NOMO-1 treated with dmso at 0.1 percent for 144 hours (cell line): Measurements from ENCODE around the gene CDC5L.
"Not testable (repeated sequence)": the region's sequence is repeated elsewhere in the genome, so short reads cannot be mapped to it uniquely, and the experiment has no call there.

Source experiments
- DNase-seq: peaks from one replicate; lab custom pipeline; 2025; ENCODE audit not compliant: unreplicated experiment; lab: John Stamatoyannopoulos, UW

Gene CDC5L

GRCh38 chr6:44387346-44388134 lies at the start of gene CDC5L:
Gene CDC5L (plus strand): TSS chr6:44387706. CDS start chr6:44387824, 118 bp downstream.
- DNase-seq: peak; percentile 99

- DNase-seq: peak; percentile 39
These were observed 49.0 kb upstream of the CDC5L start for GRCh38 chr6:44338228-44339122.

- DNase-seq: no peak
These were observed 48.2 kb upstream of the CDC5L start for GRCh38 chr6:44339301-44339700.

GRCh38 chr6:44339763-44340625 lies 47.5 kb upstream of the CDC5L start:
- no peak for DNase-seq

- DNase-seq: no peak
These were observed 46.2 kb upstream of the CDC5L start for GRCh38 chr6:44341095-44341890.

GRCh38 chr6:44342052-44342451 lies 45.5 kb upstream of the CDC5L start:
- DNase-seq: peak; percentile 58

- DNase-seq: no peak
These were observed 45.0 kb upstream of the CDC5L start, which contains the start of gene SPATS1 for GRCh38 chr6:44342489-44342888. Gene SPATS1 (plus strand): TSS chr6:44342650. CDS start chr6:44343096, 446 bp downstream.

- not testable (repeated sequence) for DNase-seq
These were observed 40.7 kb upstream of the CDC5L start for GRCh38 chr6:44346818-44347217.

- DNase-seq: no peak
These were observed 37.4 kb upstream of the CDC5L start for GRCh38 chr6:44349904-44350649.

GRCh38 chr6:44350650-44350994 lies 36.9 kb upstream of the CDC5L start:
- not testable (repeated sequence) for DNase-seq

GRCh38 chr6:44352259-44352658 lies 35.2 kb upstream of the CDC5L start:
- DNase-seq: no peak

- DNase-seq: no peak
These were observed 34.2 kb upstream of the CDC5L start for GRCh38 chr6:44353336-44353735.

- DNase-seq: no peak
These were observed 31.9 kb upstream of the CDC5L start for GRCh38 chr6:44355640-44356039.

- DNase-seq: no peak
These were observed 31.0 kb upstream of the CDC5L start for GRCh38 chr6:44356487-44356886.

GRCh38 chr6:44359973-44360372 lies 27.5 kb upstream of the CDC5L start:
- no peak for DNase-seq

GRCh38 chr6:44361947-44362346 lies 25.6 kb upstream of the CDC5L start:
- no peak for DNase-seq

GRCh38 chr6:44363377-44363926 lies 24.1 kb upstream of the CDC5L start:
- no peak for DNase-seq

GRCh38 chr6:44366781-44367180 lies 20.7 kb upstream of the CDC5L start:
- no peak for DNase-seq

GRCh38 chr6:44367681-44368080 lies 19.8 kb upstream of the CDC5L start:
- DNase-seq: no peak
